GM12878 (cell line): Measurements from ENCODE around the gene CRACDL. TPM values are rescaled to one million over a fixed set of nuclear protein-coding genes. Genes with fewer than 3 reads are reported as not detected.
A peak's percentile ranks its signal among the peaks of the same experiment; 100 is the strongest.

Experiments
- ATAC-seq: fragments of 200-7000 bp; cut with Tn5 transposase; 3 replicates; pipeline ENCODE4 v1.9.1; 2020; ENCODE audit warnings: mild to moderate bottlenecking, moderate library complexity
- BruUV-seq: library from RNA; stranded (reverse); fragments of 400-500 nt; replicated peaks from 2 replicates; lab custom pipeline; 2021; lab: Mats Ljungman, UMichigan
- CTCF ChIA-PET: fragments of 300-600 bp; sonication (Branson Sonifier 250); formaldehyde crosslinking; extraction: SDS; loops from one replicate; lab custom pipeline; 2021; ENCODE audit warnings: inconsistent platforms; lab: Yijun Ruan, JAX
- POLR2A ChIA-PET: fragments of 350-600 bp; formaldehyde crosslinking; extraction: SDS; loops from one replicate; lab custom pipeline; 2021; ENCODE audit warnings: inconsistent platforms; lab: Charles Lee
- RAD21 ChIA-PET: fragments of 300-600 bp; sonication (Branson Sonifier 250); formaldehyde crosslinking; loops from one replicate; lab custom pipeline; 2023; ENCODE audit warnings: antibody characterized with exemption; ENCODE audit not compliant: unreplicated experiment; lab: Charles Lee
- SMC1A ChIA-PET: fragments of 300-600 bp; sonication (Branson Sonifier 250); formaldehyde crosslinking; loops from one replicate; lab custom pipeline; 2023; ENCODE audit not compliant: unreplicated experiment, uncharacterized antibody; lab: Charles Lee
- DNase-seq: peaks from one replicate; pipeline ENCODE4 v3.0.0-alpha.2; 2011; ENCODE audit warnings: low read depth, low spot score
- FAIRE-seq: peaks from 3 replicates; lab custom pipeline; 2011; peaks lifted over from hg19 to GRCh38; lab: Jason Lieb, UNC
- H2AFZ ChIP-seq: 2 replicates; pipeline ENCODE4 v1.6.0; 2011; ENCODE audit warnings: low read depth, low read length, control low read depth; ENCODE audit not compliant: control insufficient read depth
- H3K27ac ChIP-seq: 2 replicates; pipeline ENCODE4 v1.5.1; 2011; ENCODE audit warnings: control low read depth; ENCODE audit not compliant: control insufficient read depth, insufficient read depth
- H3K27me3 ChIP-seq, 2 experiments: replicated peaks in 1 of 2; 2 replicates each; pipeline versions ENCODE4 v1.6.0 to v1.6.1; 2011; ENCODE audit warnings: low read length in 1 of 2; ENCODE audit not compliant: control insufficient read depth in 2 of 2, insufficient read depth in 2 of 2
- H3K36me3 ChIP-seq, 2 experiments: 2 replicates each; pipeline ENCODE4 v1.5.1; 2011; ENCODE audit warnings: low read length in 1 of 2; ENCODE audit not compliant: control insufficient read depth in 2 of 2, insufficient read depth in 2 of 2
- H3K4me1 ChIP-seq: 2 replicates; pipeline ENCODE4 v1.6.1; 2011; ENCODE audit warnings: mild to moderate bottlenecking, low read length, moderate library complexity, mixed read lengths; ENCODE audit not compliant: control insufficient read depth, insufficient read depth
- H3K4me2 ChIP-seq: 2 replicates; pipeline ENCODE4 v1.6.0; 2011; ENCODE audit warnings: control low read depth; ENCODE audit not compliant: control insufficient read depth, insufficient read depth
- H3K4me3 ChIP-seq: fragments of 200-600 bp; sonication (generic); 2 replicates; pipeline ENCODE4 v1.5.1; 2016
- H3K79me2 ChIP-seq: 2 replicates; pipeline ENCODE4 v1.6.0; 2011; ENCODE audit warnings: low read length; ENCODE audit not compliant: control insufficient read depth, insufficient read depth
- H3K9ac ChIP-seq: 2 replicates; pipeline ENCODE4 v1.8.0; 2011; ENCODE audit warnings: low read length, control low read depth, mixed read lengths; ENCODE audit not compliant: control insufficient read depth, insufficient read depth
- H3K9me3 ChIP-seq: replicated peaks from 3 replicates; pipeline ENCODE4 v1.5.1; 2011; ENCODE audit warnings: mild to moderate bottlenecking, low read length; ENCODE audit not compliant: control insufficient read depth, insufficient read depth
- H4K20me1 ChIP-seq: 2 replicates; pipeline ENCODE4 v1.6.0; 2011; ENCODE audit not compliant: control insufficient read depth, insufficient read depth
- ATF7 ChIP-seq: fragments of 450-650 bp; IDR thresholded peaks from 2 replicates; pipeline ENCODE4 v1.6.1; 2016; ENCODE audit warnings: low read depth, mild to moderate bottlenecking
- CHD1 ChIP-seq: IDR thresholded peaks from 2 replicates; pipeline ENCODE4 v1.6.1; 2012; ENCODE audit warnings: low read depth, low read length, improper control_type of control experiment
- CTCF ChIP-seq, 3 experiments: IDR thresholded peaks in 2 of 3; conservative IDR thresholded peaks in 1 of 3; 2 replicates each; pipeline ENCODE4 v1.5.1; 2011; ENCODE audit warnings: low read depth in 3 of 3, low read length in 3 of 3, mild to moderate bottlenecking in 3 of 3, control low read depth in 2 of 3, moderate library complexity in 2 of 3, inconsistent platforms in 1 of 3, mixed read lengths in 1 of 3; ENCODE audit not compliant: control insufficient read depth in 2 of 3, insufficient read depth in 1 of 3; ENCODE audit errors: extremely low read depth in 1 of 3
- GABPA ChIP-seq: IDR thresholded peaks from 2 replicates; pipeline ENCODE4 v1.6.1; 2014; ENCODE audit warnings: antibody characterized with exemption, low read depth, mild to moderate bottlenecking, inconsistent platforms
- MEF2A ChIP-seq: IDR thresholded peaks from 2 replicates; pipeline ENCODE4 v1.6.1; 2011; ENCODE audit warnings: low read depth, mild to moderate bottlenecking, low read length, moderate library complexity; ENCODE audit not compliant: insufficient read depth
- MTA2 ChIP-seq: fragments of 450-650 bp; IDR thresholded peaks from 2 replicates; pipeline ENCODE4 v1.6.1; 2016; ENCODE audit warnings: low read depth, mild to moderate bottlenecking, moderate library complexity
- MTA3 ChIP-seq: IDR thresholded peaks from 2 replicates; pipeline ENCODE4 v1.6.1; 2012; ENCODE audit warnings: low read length, inconsistent platforms, borderline replicate concordance
- NBN ChIP-seq: fragments of 450-650 bp; IDR thresholded peaks from 2 replicates; pipeline ENCODE4 v1.6.1; 2016
- RELA ChIP-seq: fragments of 450-650 bp; IDR thresholded peaks from 2 replicates; pipeline ENCODE4 v1.8.0; 2014; ENCODE audit warnings: borderline replicate concordance; ENCODE audit not compliant: partially characterized antibody
- RELB ChIP-seq: fragments of 450-650 bp; IDR thresholded peaks from 2 replicates; pipeline ENCODE4 v1.6.1; 2017; ENCODE audit warnings: low read depth, mild to moderate bottlenecking, moderate library complexity
- TBL1XR1 ChIP-seq: IDR thresholded peaks from 2 replicates; pipeline ENCODE4 v1.6.1; 2012; ENCODE audit warnings: low read depth, low read length, improper control_type of control experiment
- ZNF274 ChIP-seq: IDR thresholded peaks from one replicate; pipeline ENCODE4 v1.8.0; 2011; ENCODE audit not compliant: insufficient read length, insufficient read depth
- ZNF687 ChIP-seq: fragments of 450-650 bp; IDR thresholded peaks from 2 replicates; pipeline ENCODE4 v1.6.1; 2017; ENCODE audit warnings: mild to moderate bottlenecking, moderate library complexity
- WGBS: methylation state at CpG from one replicate; pipeline ENCODE4 v1.1.6; 2016; ENCODE audit warnings: low lambda C conversion rate; ENCODE audit not compliant: insufficient replicate concordance, insufficient coverage; ENCODE audit errors: missing lambda C conversion rate; 5-methylcytosine and 5-hydroxymethylcytosine counted together
- in situ Hi-C: fragments of 300-500 bp; cut with MboI; formaldehyde crosslinking; loops from 9 replicates; pipeline ENCODE4 v1.14.3; 2018; ENCODE audit warnings: mixed read lengths
- intact Hi-C: fragments of 100-400 bp; cut with micrococcal nuclease; formaldehyde crosslinking; loops from one replicate; pipeline ENCODE4 v1.14.2; 2022; ENCODE audit not compliant: unreplicated experiment
- polyA plus RNA-seq, 11 experiments: library from polyadenylated mRNA; depleted of rRNA in 4 of 11; unstranded in 6 of 11; stranded (reverse) in 5 of 11; fragments of >200 nt; fragmentation: Nextera tagmentation in 4 of 11; fragmentation: Illumina TruSeq in 1 of 11; extraction: Ambion mirVana in 4 of 11; extraction: Trizol in 1 of 11; gene quantifications; 1 replicate in 1 of 11; 2 replicates in 10 of 11; pipeline versions ENCODE4 v1.2.1 to v1.2.3, GENCODE V29; 2011 to 2016; ENCODE audit warnings: inconsistent platforms in 2 of 11, missing spikeins in 2 of 11, low read depth in 1 of 11
- total RNA-seq, 4 experiments: library from RNA; depleted of rRNA in 3 of 4; stranded (reverse); fragments of >200 nt in 3 of 4; fragmentation: Illumina TruSeq in 1 of 4; extraction: Trizol in 1 of 4; gene quantifications; 2 replicates each; pipeline versions ENCODE4 v1.2.1 to v1.2.3, GENCODE V29; 2013 to 2021

Gene CRACDL
- total and polyA plus RNA-seq, 10 of the 15 experiments (the other 5 are each of a cell fraction or from before 2014, with no cell fraction given): 0.03 to 0.72 (median 0.14) TPM

- Histone ChIP-seq H3K9me3 (no peaks in the 10 kb centered on the region), H3K9ac (peak overlapping the region; percentile 51), H2AFZ (peak overlapping the region; percentile 94), H3K79me2 (no peaks in the 10 kb centered on the region), H3K4me1 (peaks cover 16% of the 10 kb centered on the region), H3K36me3 (no peaks in the 10 kb centered on the region), H4K20me1 (no peaks in the 10 kb centered on the region), H3K4me2 (peak overlapping the region; percentile 80), H3K27ac (peak overlapping the region; percentile 63), H3K27me3 (no peaks in the 10 kb centered on the region), H3K4me3 (peak overlapping the region; percentile 26; the same call in 1 of the 2 replicates)
- 15% methylated on average over 17 of the region's 17 CpGs for WGBS
- FAIRE-seq: peak; percentile 66
- ChIA-PET POLR2A (interaction anchor here (0.6 to 1.3 kb wide), 4 partner anchors 12 to 46 kb away, joined by 3 to 4 read pairs (median 3); partner anchors contain the start of gene MGAT4A), CTCF (interaction anchor here (0.7 to 1.9 kb wide), 9 partner anchors 9 to 123 kb away, joined by 3 to 7 read pairs (median 4); no protein-coding TSS in a partner anchor), SMC1A (interaction anchor here (0.7 to 3.6 kb wide), 8 partner anchors 10 to 68 kb away, joined by 3 to 26 read pairs (median 5); no protein-coding TSS in a partner anchor), RAD21 (interaction anchor here (0.8 to 2.1 kb wide), 5 partner anchors 8 to 123 kb away, joined by 3 to 5 read pairs (median 3); no protein-coding TSS in a partner anchor)
- BruUV-seq: no TSS peak
- in situ Hi-C loops: no loop called here
- DNase-seq: no peak
- intact Hi-C loops: loop anchor here (5.0 kb wide), 1 partner anchor 65 kb away; no protein-coding TSS in a partner anchor
- ATAC-seq: peak; percentile 66
- TF ChIP-seq TBL1XR1: no peak
- 0 out of 2 replicates have a peak, but pooled peaks have one; percentile 19 for TF ChIP-seq RELB
- no peak for TF ChIP-seq ZNF274
- peak; percentile 40; the same call in 1 of the 2 replicates for TF ChIP-seq GABPA
- no peak for TF ChIP-seq RELA
- no peak for TF ChIP-seq CHD1
- no peak for TF ChIP-seq CTCF (IDR thresholded peaks at IDR 0.05 in 2 of 3, conservative IDR thresholded peaks at IDR 0.05 in 1 of 3; ENCODE audit: control insufficient read depth in 2 of 3, extremely low read depth in 1 of 3, insufficient read depth in 1 of 3, low read depth in 3 of 3, low read length in 3 of 3)
- 0 out of 2 replicates have a peak, but pooled peaks have one; percentile 16 for TF ChIP-seq ATF7
- 0 out of 2 replicates have a peak, but pooled peaks have one; percentile 26 for TF ChIP-seq NBN
- TF ChIP-seq MEF2A: no peak
- TF ChIP-seq ZNF687: peak; percentile 74; the same call in 1 of the 2 replicates
- TF ChIP-seq MTA3: peak; percentile 45; the same call in 1 of the 2 replicates
- peak; percentile 34; the same call in 1 of the 2 replicates for TF ChIP-seq MTA2
Measured at GRCh38 chr2:98771721-98772524, 164.1 kb downstream of the CRACDL start.
